ENCODE results near the gene ARMCX1.
A peak's percentile ranks its signal among the peaks of the same experiment; 100 is the strongest.
"Not testable (repeated sequence)": the region's sequence is repeated elsewhere in the genome, so short reads cannot be mapped to it uniquely, and the experiment has no call there.

The ARMCX1 gene

DNA sequence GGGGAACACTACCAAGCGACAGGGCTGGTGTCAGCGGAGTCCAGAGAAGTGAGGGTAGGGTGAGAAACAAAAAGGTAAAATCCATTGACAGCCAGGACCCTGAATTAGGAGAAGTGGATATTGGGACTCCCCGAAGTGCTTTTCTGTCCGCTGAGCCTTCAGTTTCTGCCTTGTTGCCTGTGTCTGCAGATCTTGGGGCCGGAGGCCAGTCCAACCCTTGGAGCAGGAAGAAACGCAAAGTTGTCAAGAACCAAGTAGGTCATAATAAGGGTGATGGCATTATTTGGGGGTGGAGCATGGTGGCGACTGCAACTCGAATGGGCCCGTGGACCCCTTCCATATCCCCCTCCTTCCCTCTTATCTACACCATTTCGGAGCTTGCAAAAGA, 1.0 kb downstream of the ARMCX1 start:
- H3K4me3 ChIP-seq (ENCODE audit: control insufficient read depth, low read depth, low read length), result peak overlapping the region; percentile 68
- DNase-seq (ENCODE audit: low read depth), result no peak
- no peak for TF ChIP-seq CTCF (IDR thresholded peaks at IDR 0.05; ENCODE audit: control insufficient read depth, insufficient read depth, low read depth, low read length, missing control alignments)

GRCh38 chrX:101552714-101553113, 2.4 kb downstream of the ARMCX1 start:
- no peak overlapping the region for H3K4me3 ChIP-seq (ENCODE audit: control insufficient read depth, low read depth, low read length)
- no peak for TF ChIP-seq CTCF (IDR thresholded peaks at IDR 0.05; ENCODE audit: control insufficient read depth, insufficient read depth, low read depth, low read length, missing control alignments)
- no peak for DNase-seq (ENCODE audit: low read depth)

GRCh38 chrX:101564651-101565050, 14.3 kb downstream of the ARMCX1 start:
- no peak for DNase-seq (ENCODE audit: low read depth)
- no peak overlapping the region for H3K4me3 ChIP-seq (ENCODE audit: control insufficient read depth, low read depth, low read length)
- TF ChIP-seq CTCF (IDR thresholded peaks at IDR 0.05; ENCODE audit: control insufficient read depth, insufficient read depth, low read depth, low read length, missing control alignments), result no peak

GRCh38 chrX:101595739-101596419, 45.5 kb downstream of the ARMCX1 start:
- peak; percentile 57 for TF ChIP-seq CTCF (IDR thresholded peaks at IDR 0.05; ENCODE audit: control insufficient read depth, insufficient read depth, low read depth, low read length, missing control alignments)
- H3K4me3 ChIP-seq (ENCODE audit: control insufficient read depth, low read depth, low read length), result no peak overlapping the region
- DNase-seq (ENCODE audit: low read depth), result peak; percentile 52

DNA sequence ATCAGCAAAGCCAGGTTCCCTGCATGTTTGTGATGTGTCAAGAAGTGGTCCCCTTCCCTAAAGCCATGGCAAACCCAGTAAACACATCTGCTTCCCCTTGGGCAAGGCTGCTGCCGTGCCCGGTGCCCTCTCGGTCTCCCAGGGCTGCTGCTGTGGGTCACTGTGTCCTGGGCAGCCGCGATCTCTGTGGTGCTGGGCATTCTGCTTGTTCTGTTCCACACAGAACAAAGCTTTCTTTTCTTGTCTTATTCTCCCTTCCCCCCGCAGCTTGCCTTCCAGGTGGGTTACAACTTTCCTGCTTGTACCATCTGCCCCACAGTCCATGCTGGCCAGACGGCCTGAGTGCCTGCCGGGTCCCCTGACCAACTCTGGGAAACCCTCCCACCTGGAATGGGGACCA, 49.2 kb downstream of the ARMCX1 start:
- not testable (repeated sequence) for H3K4me3 ChIP-seq (ENCODE audit: control insufficient read depth, low read depth, low read length); DNase-seq (ENCODE audit: low read depth)

DNA sequence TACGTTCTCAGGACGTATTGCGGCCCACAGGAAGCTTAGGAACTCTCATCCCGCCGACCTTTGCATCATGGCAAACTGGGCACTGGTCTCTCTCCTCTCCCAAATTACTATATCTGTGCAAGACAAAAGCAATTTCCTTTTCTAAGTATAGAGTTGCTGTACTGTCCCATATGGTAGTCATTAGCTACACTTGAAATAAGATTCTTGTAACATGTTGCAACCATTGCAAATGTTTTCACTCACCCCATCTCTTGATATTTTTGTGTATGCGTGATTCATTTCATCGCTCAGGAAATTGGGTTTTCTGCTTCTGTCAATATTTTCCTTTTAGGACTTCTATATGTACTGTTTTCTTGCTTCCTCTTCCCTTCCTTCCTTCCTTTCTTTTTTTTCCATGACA, 51.7 kb downstream of the ARMCX1 start:
- H3K4me3 ChIP-seq (ENCODE audit: control insufficient read depth, low read depth, low read length), result no peak overlapping the region
- DNase-seq (ENCODE audit: low read depth), result peak; percentile 34

More for the DNA sequence above, 51.7 kb downstream of the ARMCX1 start:
- TF ChIP-seq CTCF (IDR thresholded peaks at IDR 0.05; ENCODE audit: control insufficient read depth, insufficient read depth, low read depth, low read length, missing control alignments), result no peak
